Measurements from ENCODE around the gene RALGPS2. TPM values are rescaled to one million over a fixed set of nuclear protein-coding genes. Genes with fewer than 3 reads are reported as not detected.

RALGPS2 gene
- total RNA-seq (3.5 TPM), polyA plus RNA-seq (1 to 10 TPM; 1.6 to 4.7 (median 2.9) TPM)

- Histone ChIP-seq H3K27me3 (ENCODE audit: control insufficient read depth, insufficient read depth, low read length) (peaks cover 19% of the 10 kb centered on the region), H3K4me1 (ENCODE audit: control insufficient read depth, insufficient read depth, low read length, poor library complexity, severe bottlenecking) (peaks cover 15% of the 10 kb centered on the region), H3K36me3 (ENCODE audit: control insufficient read depth, insufficient read depth, low read length) (no peaks in the 10 kb centered on the region), H3K27ac (ENCODE audit: insufficient read depth, low read length, poor library complexity, severe bottlenecking) (peak within 1 kb of the TSS; percentile 23), H3K9me3 (ENCODE audit: control insufficient read depth in 2 of 2, low read length in 2 of 2) (no peaks in the 10 kb centered on the region), H3K4me3 (ENCODE audit: low read depth, low read length) (peak within 1 kb of the TSS; percentile 64)
- Mint-ChIP-seq H3K4me1 (peaks cover 0 to 20% (median 6%) of the 10 kb centered on the region in 4 donors), H3K36me3 (no peaks in the 10 kb centered on the region), H3K27me3 (peaks cover 47% of the 10 kb centered on the region), H3K9me3 (peaks cover 0 to 1% (median 0%) of the 10 kb centered on the region in 7 donors), H3K4me3 (peak within 1 kb of the TSS; percentile 83 to 89 (median 88)), H3K27ac (peak within 1 kb of the TSS; percentile 9 to 83 (median 66))
- ATAC-seq (ENCODE audit: low read depth in 2 of 2) (peak; percentile 70 to 73), DNase-seq (peak; percentile 16 to 60 (median 46))
Measured at GRCh38 chr1:178724728-178725465, at the start of gene RALGPS2. TSS of gene RALGPS2 (plus strand) at chr1:178725244. CDS start at chr1:178776765, 51,521 bp downstream.

- H3K27me3 ChIP-seq (ENCODE audit: control insufficient read depth, insufficient read depth, low read length): no peaks in the 10 kb centered on the region
- no peaks in the 10 kb centered on the region for H3K9me3 ChIP-seq (ENCODE audit: control insufficient read depth in 2 of 2, low read length in 2 of 2)
- no peak for ATAC-seq (ENCODE audit: low read depth in 2 of 2)
- no peak overlapping the region for H3K27ac ChIP-seq (ENCODE audit: insufficient read depth, low read length, poor library complexity, severe bottlenecking)
- Mint-ChIP-seq H3K9me3 (peaks cover 0 to 3% (median 0%) of the 10 kb centered on the region in 7 donors), H3K27me3 (peaks cover 6% of the 10 kb centered on the region), H3K4me1 (no peaks in the 10 kb centered on the region), H3K27ac (no peak overlapping the region), H3K36me3 (no peaks in the 10 kb centered on the region), H3K4me3 (no peak overlapping the region)
- H3K4me1 ChIP-seq (ENCODE audit: control insufficient read depth, insufficient read depth, low read length, poor library complexity, severe bottlenecking): no peaks in the 10 kb centered on the region
- DNase-seq: no peak
- no peak overlapping the region for H3K4me3 ChIP-seq (ENCODE audit: low read depth, low read length)
- H3K36me3 ChIP-seq (ENCODE audit: control insufficient read depth, insufficient read depth, low read length): no peaks in the 10 kb centered on the region
Measured at GRCh38 chr1:178679237-178679636, 45.8 kb upstream of the RALGPS2 start.

GRCh38 chr1:178682429-178682828 is 42.6 kb upstream of the RALGPS2 start:
- Histone ChIP-seq H3K27ac (ENCODE audit: insufficient read depth, low read length, poor library complexity, severe bottlenecking) (no peak overlapping the region), H3K36me3 (ENCODE audit: control insufficient read depth, insufficient read depth, low read length) (no peaks in the 10 kb centered on the region), H3K4me3 (ENCODE audit: low read depth, low read length) (no peak overlapping the region), H3K27me3 (ENCODE audit: control insufficient read depth, insufficient read depth, low read length) (no peaks in the 10 kb centered on the region), H3K9me3 (ENCODE audit: control insufficient read depth in 2 of 2, low read length in 2 of 2) (no peaks in the 10 kb centered on the region), H3K4me1 (ENCODE audit: control insufficient read depth, insufficient read depth, low read length, poor library complexity, severe bottlenecking) (no peaks in the 10 kb centered on the region)
- Mint-ChIP-seq H3K27me3 (peaks cover under 1% of the 10 kb centered on the region), H3K4me3 (no peak overlapping the region), H3K4me1 (no peaks in the 10 kb centered on the region), H3K36me3 (no peaks in the 10 kb centered on the region), H3K27ac (no peak overlapping the region), H3K9me3 (peaks cover 0 to 2% (median 0%) of the 10 kb centered on the region in 7 donors)
- ATAC-seq (ENCODE audit: low read depth in 2 of 2) (no peak), DNase-seq (no peak)

GRCh38 chr1:178682886-178683285 is 42.2 kb upstream of the RALGPS2 start:
- H3K9me3 ChIP-seq (ENCODE audit: control insufficient read depth in 2 of 2, low read length in 2 of 2): no peaks in the 10 kb centered on the region
- H3K4me1 ChIP-seq (ENCODE audit: control insufficient read depth, insufficient read depth, low read length, poor library complexity, severe bottlenecking): no peaks in the 10 kb centered on the region
- Mint-ChIP-seq H3K27me3 (no peaks in the 10 kb centered on the region), H3K27ac (no peak overlapping the region), H3K9me3 (peaks cover 0 to 2% (median 0%) of the 10 kb centered on the region in 7 donors), H3K4me3 (no peak overlapping the region), H3K36me3 (no peaks in the 10 kb centered on the region), H3K4me1 (no peaks in the 10 kb centered on the region)
- DNase-seq: no peak
- ATAC-seq (ENCODE audit: low read depth in 2 of 2): no peak
- H3K27me3 ChIP-seq (ENCODE audit: control insufficient read depth, insufficient read depth, low read length): no peaks in the 10 kb centered on the region
- H3K27ac ChIP-seq (ENCODE audit: insufficient read depth, low read length, poor library complexity, severe bottlenecking): no peak overlapping the region
- no peak overlapping the region for H3K4me3 ChIP-seq (ENCODE audit: low read depth, low read length)
- H3K36me3 ChIP-seq (ENCODE audit: control insufficient read depth, insufficient read depth, low read length): no peaks in the 10 kb centered on the region

- Histone ChIP-seq H3K4me3 (ENCODE audit: low read depth, low read length) (no peak overlapping the region), H3K36me3 (ENCODE audit: control insufficient read depth, insufficient read depth, low read length) (no peaks in the 10 kb centered on the region), H3K4me1 (ENCODE audit: control insufficient read depth, insufficient read depth, low read length, poor library complexity, severe bottlenecking) (no peaks in the 10 kb centered on the region), H3K27ac (ENCODE audit: insufficient read depth, low read length, poor library complexity, severe bottlenecking) (no peak overlapping the region), H3K27me3 (ENCODE audit: control insufficient read depth, insufficient read depth, low read length) (no peaks in the 10 kb centered on the region), H3K9me3 (ENCODE audit: control insufficient read depth in 2 of 2, low read length in 2 of 2) (no peaks in the 10 kb centered on the region)
- no peak for DNase-seq
- no peaks in the 10 kb centered on the region for H3K4me1 Mint-ChIP-seq
- no peak overlapping the region for H3K4me3 Mint-ChIP-seq
- H3K36me3 Mint-ChIP-seq: no peaks in the 10 kb centered on the region
- H3K9me3 Mint-ChIP-seq: peaks cover 0 to 2% (median 0%) of the 10 kb centered on the region in 7 donors
- no peak for ATAC-seq (ENCODE audit: low read depth in 2 of 2)
- H3K27ac Mint-ChIP-seq: no peak overlapping the region
- H3K27me3 Mint-ChIP-seq: no peaks in the 10 kb centered on the region
Measured at GRCh38 chr1:178683291-178683690, 41.8 kb upstream of the RALGPS2 start.

- H3K36me3 Mint-ChIP-seq: no peaks in the 10 kb centered on the region
- H3K27ac ChIP-seq (ENCODE audit: insufficient read depth, low read length, poor library complexity, severe bottlenecking): no peak overlapping the region
- H3K4me3 Mint-ChIP-seq: no peak overlapping the region
- DNase-seq: no peak
- H3K27me3 Mint-ChIP-seq: no peaks in the 10 kb centered on the region
- H3K4me1 Mint-ChIP-seq: no peaks in the 10 kb centered on the region
- H3K27me3 ChIP-seq (ENCODE audit: control insufficient read depth, insufficient read depth, low read length): no peaks in the 10 kb centered on the region
- no peaks in the 10 kb centered on the region for H3K36me3 ChIP-seq (ENCODE audit: control insufficient read depth, insufficient read depth, low read length)
- H3K9me3 ChIP-seq (ENCODE audit: control insufficient read depth in 2 of 2, low read length in 2 of 2): no peaks in the 10 kb centered on the region
- peaks cover 0 to 2% (median 0%) of the 10 kb centered on the region in 7 donors for H3K9me3 Mint-ChIP-seq
- H3K27ac Mint-ChIP-seq: no peak overlapping the region
- no peak for ATAC-seq (ENCODE audit: low read depth in 2 of 2)
- no peak overlapping the region for H3K4me3 ChIP-seq (ENCODE audit: low read depth, low read length)
- H3K4me1 ChIP-seq (ENCODE audit: control insufficient read depth, insufficient read depth, low read length, poor library complexity, severe bottlenecking): no peaks in the 10 kb centered on the region
Measured at GRCh38 chr1:178684111-178684510, 40.9 kb upstream of the RALGPS2 start.

- Histone ChIP-seq H3K9me3 (ENCODE audit: control insufficient read depth in 2 of 2, low read length in 2 of 2) (no peaks in the 10 kb centered on the region), H3K36me3 (ENCODE audit: control insufficient read depth, insufficient read depth, low read length) (no peaks in the 10 kb centered on the region), H3K27me3 (ENCODE audit: control insufficient read depth, insufficient read depth, low read length) (no peaks in the 10 kb centered on the region), H3K4me3 (ENCODE audit: low read depth, low read length) (no peak overlapping the region), H3K4me1 (ENCODE audit: control insufficient read depth, insufficient read depth, low read length, poor library complexity, severe bottlenecking) (no peaks in the 10 kb centered on the region), H3K27ac (ENCODE audit: insufficient read depth, low read length, poor library complexity, severe bottlenecking) (no peak overlapping the region)
- peaks cover 0 to 2% (median 0%) of the 10 kb centered on the region in 7 donors for H3K9me3 Mint-ChIP-seq
- H3K36me3 Mint-ChIP-seq: no peaks in the 10 kb centered on the region
- H3K27ac Mint-ChIP-seq: no peak overlapping the region
- no peak for DNase-seq
- no peak for ATAC-seq (ENCODE audit: low read depth in 2 of 2)
- H3K4me1 Mint-ChIP-seq: no peaks in the 10 kb centered on the region
- no peak overlapping the region for H3K4me3 Mint-ChIP-seq
- H3K27me3 Mint-ChIP-seq: no peaks in the 10 kb centered on the region
Measured at GRCh38 chr1:178684542-178685000, 40.5 kb upstream of the RALGPS2 start.

GRCh38 chr1:178686407-178686806 is 38.6 kb upstream of the RALGPS2 start:
- no peak overlapping the region for H3K27ac Mint-ChIP-seq
- no peak for ATAC-seq (ENCODE audit: low read depth in 2 of 2)
- no peak overlapping the region for H3K4me3 ChIP-seq (ENCODE audit: low read depth, low read length)
- no peaks in the 10 kb centered on the region for H3K9me3 Mint-ChIP-seq
- no peaks in the 10 kb centered on the region for H3K27me3 ChIP-seq (ENCODE audit: control insufficient read depth, insufficient read depth, low read length)
- H3K9me3 ChIP-seq (ENCODE audit: control insufficient read depth in 2 of 2, low read length in 2 of 2): no peaks in the 10 kb centered on the region
- no peak overlapping the region for H3K4me3 Mint-ChIP-seq
- H3K36me3 Mint-ChIP-seq: no peaks in the 10 kb centered on the region
- H3K36me3 ChIP-seq (ENCODE audit: control insufficient read depth, insufficient read depth, low read length): no peaks in the 10 kb centered on the region
- no peaks in the 10 kb centered on the region for H3K4me1 Mint-ChIP-seq
- DNase-seq: no peak
- no peaks in the 10 kb centered on the region for H3K4me1 ChIP-seq (ENCODE audit: control insufficient read depth, insufficient read depth, low read length, poor library complexity, severe bottlenecking)
- no peaks in the 10 kb centered on the region for H3K27me3 Mint-ChIP-seq
- H3K27ac ChIP-seq (ENCODE audit: insufficient read depth, low read length, poor library complexity, severe bottlenecking): no peak overlapping the region
